ENCODE measurements around the gene MS4A12.
"Not testable (repeated sequence)": the region's sequence is repeated elsewhere in the genome, so short reads cannot be mapped to it uniquely, and the experiment has no call there.

The MS4A12 gene, protein sequence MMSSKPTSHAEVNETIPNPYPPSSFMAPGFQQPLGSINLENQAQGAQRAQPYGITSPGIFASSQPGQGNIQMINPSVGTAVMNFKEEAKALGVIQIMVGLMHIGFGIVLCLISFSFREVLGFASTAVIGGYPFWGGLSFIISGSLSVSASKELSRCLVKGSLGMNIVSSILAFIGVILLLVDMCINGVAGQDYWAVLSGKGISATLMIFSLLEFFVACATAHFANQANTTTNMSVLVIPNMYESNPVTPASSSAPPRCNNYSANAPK

DNA sequence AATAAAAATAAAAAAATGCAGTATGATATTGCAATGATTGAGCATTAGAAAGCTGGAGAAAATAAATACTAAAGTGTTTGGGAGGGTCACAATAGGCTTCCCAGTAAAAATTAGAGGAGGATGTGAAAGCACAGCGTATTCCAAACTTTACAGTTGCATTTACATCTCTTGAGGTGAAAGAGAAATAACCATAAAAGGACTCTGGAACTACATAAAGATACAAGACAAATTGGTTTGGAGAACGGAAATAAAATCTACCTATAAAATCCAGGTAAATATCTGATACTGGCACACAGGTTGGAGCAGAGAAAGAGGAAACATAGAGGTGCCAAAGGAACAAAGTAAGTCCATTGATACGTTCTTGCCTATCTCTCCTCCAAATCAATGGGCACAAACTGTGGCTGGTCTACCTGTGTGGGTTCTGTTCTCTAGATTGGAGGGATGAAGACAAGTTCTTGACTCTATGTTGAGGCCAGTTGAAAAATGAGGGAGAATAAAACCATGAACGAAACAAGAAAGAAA lies at the start of gene MS4A12:
Gene MS4A12 (plus strand): TSS at position 291 of the 522 bp plus-strand sequence. CDS start 4,541 bp downstream, outside the sequence.
- DNase-seq = no peak

DNA sequence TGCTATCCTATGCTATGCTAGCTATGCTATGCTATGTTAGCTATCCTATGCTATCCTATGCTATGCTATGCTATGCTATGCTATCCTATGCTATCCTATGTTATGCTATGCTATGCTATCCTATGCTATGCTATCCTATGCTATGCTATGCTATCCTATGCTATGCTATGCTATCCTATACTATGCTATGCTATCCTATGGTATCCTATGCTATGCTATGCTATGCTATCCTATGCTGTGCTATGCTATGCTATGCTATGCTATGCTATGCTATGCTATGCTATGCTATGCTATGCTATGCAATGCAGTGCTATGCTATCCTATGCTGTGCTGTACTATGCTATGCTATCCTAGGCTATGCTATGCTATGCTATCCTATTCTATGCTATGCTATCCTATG lies 45.5 kb upstream of the MS4A12 start:
- DNase-seq = no peak

DNA sequence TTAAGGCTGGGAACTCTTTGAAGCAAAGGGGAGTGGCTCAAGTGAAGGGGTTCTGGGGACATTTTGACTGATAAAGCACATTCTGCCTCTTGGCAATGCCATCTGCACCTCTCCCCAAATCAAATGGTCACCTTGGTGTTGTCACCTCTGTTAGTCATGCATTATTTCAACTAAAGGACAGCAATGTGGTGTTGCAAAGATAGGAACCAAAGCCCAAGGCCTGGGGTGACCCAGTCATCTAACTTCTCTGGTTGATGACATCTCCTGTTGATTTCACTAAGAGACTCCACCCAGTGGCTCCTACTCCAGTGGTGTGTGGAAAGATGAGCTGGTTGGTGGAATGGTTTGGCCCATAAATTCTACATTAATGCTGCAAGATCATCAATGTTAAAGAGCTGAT lies 44.7 kb upstream of the MS4A12 start:
- DNase-seq = no peak

DNA sequence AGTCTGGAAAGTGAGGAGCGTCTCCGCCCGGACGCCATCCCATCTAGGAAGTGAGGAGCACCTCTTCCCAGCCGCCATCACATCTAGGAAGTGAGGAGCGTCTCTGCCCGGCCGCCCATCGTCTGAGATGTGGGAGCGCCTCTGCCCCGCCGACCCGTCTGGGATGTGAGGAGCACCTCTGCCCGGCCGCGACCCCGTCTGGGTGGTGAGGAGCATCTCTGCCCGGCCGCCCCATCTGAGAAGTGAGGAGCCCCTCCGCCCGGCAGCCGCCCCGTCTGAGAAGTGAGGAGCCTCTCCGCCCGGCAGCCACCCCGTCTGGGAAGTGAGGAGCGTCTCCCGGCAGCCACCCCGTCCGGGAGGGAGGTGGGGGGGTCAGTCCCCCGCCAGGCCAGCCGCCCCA lies 41.4 kb upstream of the MS4A12 start:
- DNase-seq = not testable (repeated sequence)

DNA sequence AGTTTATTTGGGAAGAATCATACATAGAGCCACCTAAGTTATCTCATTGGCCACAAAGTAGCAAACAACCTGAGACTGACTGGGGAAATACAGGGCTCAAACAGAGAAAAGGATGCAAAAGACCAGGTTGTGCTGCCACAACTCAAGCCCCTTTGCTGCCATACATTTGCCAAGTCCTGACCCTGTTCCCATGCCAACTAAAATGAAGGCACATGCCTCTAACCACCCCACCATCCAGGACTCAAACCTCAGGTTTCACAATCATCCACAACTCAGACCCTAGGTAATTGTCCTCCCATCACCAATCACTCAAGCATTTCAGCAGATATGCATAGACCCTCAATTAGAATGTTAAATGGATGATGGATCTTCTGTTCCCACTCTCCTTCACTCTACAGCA lies 38.4 kb upstream of the MS4A12 start:
- DNase-seq = no peak

DNA sequence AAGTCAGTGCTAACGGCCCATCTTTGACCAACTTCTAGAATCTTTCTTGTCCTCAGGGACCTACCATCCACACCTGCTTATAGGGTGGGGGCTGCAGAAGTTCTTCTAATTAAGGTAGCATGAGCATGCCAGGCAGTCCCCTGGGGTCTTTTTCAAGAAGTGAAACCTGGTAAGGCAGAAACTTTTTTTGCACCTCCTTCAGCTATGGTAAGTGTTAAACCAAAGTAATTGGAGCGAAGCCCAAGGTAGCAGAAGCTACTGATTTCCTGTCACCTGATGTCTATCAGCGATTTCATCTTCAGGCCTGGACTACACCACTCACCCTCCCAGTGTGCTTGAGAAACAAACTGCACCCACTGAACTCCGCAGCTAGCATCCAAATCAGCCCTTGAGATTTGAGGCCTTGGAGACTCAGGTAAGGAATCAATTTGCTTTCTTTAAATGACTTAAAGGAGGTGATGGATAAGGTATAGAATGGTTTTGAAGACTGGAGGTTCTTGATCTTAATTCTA lies 37.0 kb upstream of the MS4A12 start, which contains the start of gene MS4A1:
Gene MS4A1 (plus strand): TSS at position 317 of the 512 bp plus-strand sequence. CDS start 6,528 bp downstream, outside the sequence.
- DNase-seq = no peak

DNA sequence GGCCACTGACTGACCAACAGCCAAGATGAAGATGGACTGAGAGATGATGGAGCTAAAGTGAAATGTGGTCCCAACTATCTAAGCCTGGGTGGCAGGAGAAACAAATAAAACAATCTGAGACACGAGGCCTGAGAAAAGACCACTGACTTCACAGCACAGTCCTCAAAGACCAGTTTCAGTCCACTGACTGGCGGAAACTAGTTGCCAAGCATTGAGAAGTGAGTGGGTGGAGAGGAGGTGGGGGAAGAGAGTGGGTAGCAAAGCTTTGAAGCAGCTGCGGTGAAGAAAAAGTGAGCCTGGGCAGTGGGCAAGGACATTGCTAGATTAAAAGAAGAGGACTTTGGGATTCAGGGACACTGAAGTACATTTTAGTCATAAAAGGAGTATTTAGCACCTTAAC lies 35.0 kb upstream of the MS4A12 start:
- no peak for DNase-seq

DNA sequence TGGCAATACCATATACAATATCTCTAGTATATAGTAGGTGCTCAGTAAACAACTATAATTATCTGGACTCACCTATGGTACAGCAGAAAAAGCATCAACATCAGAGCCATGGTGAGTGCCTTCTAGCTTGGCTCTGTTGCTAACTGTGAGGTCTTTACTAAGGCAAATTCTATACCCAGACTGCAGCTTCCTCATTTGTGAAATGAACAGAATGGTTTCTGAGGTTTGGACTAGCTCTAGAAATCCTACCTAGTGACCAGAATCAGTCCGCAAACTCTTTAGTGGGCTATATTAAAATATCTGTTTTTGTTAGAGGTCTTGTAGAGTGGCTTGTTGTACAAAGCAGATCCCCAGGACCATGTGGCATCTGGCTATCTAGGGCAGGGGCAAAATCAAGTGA lies 33.2 kb upstream of the MS4A12 start:
- peak; percentile 10 for DNase-seq

DNA sequence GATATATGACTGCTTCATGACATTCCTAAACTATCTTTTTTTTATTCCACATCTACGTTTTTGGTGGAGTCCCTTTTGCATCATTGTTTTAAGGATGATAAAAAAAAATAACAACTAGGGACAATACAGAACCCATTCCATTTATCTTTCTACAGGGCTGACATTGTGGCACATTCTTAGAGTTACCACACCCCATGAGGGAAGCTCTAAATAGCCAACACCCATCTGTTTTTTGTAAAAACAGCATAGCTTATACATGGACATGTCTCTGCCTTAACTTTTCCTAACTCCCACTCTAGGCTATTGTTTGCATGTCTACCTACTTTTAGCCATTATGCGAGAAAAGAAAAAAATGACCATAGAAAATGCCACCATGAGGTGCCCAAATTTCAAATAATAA lies 23.7 kb upstream of the MS4A12 start:
- DNase-seq = no peak

DNA sequence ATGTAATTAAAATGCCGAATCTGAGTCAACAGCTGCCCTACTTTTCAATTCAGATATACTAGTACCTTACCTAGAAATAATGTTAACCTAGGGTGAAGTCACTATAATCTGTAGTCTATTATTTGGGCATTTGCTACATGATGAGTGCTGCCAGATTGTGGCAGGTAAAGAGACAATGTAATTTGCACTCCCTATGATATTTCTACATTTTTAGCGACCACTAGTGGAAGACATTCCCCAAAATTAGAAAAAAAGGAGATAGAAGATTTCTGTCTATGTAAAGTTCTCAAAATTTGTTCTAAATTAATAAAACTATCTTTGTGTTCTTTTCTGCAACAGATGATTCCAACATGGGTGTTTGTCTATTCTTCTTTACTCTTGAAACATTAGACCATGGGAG lies 22.9 kb upstream of the MS4A12 start:
- DNase-seq = no peak

DNA sequence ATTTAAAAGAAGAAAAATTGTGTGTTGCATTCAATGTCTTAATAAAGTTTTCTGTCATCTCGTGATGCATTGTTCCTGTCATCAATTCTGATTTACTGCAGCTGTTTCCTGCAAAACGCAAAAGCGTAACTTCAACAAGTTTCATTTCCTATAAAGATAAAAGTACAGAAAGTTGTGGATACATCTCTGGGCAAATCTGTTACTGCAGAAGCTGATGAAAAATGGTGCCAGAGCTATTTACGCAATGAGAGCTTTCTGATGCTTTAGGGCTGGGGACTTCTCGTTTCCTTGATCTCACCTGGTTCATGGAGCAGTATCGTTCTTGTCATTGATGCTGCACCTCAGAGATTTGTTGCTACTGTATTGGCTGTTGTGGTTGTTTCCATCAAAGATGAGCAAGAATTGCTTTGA lies 15.5 kb upstream of the MS4A12 start:
- DNase-seq = peak; percentile 94

DNA sequence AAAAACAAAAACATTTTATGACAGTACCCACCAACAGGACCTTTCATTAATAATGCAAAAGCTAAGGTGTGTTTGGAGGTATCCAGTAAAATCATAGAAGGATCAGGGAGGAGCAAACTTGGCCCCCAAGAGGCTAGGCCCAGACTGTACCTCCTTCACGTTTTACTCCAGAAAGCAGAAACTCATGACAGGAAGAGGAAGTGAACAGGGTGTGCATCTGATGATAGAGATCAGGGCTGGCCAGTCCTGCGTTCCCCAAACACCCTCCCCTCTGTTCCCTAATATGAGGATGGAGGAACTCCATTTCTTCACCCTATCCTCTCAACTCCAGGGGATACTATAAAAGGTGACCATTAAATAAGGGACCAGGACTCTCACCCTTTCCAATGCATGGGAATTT lies 10.2 kb upstream of the MS4A12 start:
- peak; percentile 75 for DNase-seq

DNA sequence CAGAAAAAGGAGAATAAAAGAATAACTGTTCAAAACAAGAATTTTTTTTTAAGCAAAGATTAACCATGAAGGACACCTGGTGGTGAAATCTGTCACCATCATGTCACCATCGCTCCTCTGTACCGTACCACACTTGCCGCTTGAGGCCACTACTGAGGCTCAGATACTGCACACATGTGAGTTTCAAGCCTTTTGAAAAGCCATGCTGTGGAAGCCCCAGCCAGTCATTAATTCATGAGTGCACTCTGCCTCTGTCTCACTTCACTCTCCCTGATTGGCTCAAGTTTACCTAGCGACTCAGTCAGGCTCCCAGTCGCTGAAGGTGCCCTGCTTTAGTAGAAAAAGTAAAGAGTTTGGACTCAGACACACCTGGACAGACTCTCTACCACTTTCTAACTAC lies 6.6 kb upstream of the MS4A12 start:
- peak; percentile 33 for DNase-seq

DNA sequence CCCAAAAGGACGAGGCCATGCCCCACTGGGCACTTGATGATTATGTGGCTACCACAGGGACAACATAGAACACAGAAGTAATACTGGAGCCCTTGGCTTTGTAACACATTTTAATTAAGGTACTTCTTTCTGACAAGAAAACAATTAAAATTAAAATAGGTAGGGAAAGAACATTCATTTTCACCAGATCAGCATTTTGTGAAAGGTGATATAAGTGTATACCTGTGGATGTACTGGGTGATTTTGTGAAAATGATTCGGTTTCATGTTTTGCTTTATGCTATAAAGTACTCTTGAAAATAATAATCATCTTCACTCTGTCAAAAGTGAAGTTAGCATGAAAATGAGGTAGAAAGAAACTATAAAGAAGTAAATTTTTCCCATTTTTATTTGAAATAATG lies 876 bp downstream of the MS4A12 start:
- no peak for DNase-seq

DNA sequence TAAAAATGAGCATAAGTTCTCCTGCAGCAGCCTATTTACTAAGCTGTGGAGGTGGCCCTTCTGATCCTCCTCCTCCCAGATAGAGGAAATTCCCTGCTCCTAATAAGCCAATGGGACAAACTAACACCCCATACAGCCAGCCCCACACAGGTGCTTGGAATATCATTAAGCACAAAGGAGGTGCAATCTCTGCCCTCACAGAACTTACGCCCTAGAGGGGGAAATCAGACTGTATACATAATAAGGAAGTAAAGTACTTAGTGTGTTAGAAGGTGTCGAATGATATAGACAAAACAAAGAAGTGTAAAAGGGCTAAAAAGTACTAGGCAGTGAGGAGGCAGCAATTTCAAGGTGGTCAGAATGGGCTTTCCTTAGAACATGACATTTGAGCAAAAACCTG lies 5.8 kb downstream of the MS4A12 start:
- peak; percentile 46 for DNase-seq

DNA sequence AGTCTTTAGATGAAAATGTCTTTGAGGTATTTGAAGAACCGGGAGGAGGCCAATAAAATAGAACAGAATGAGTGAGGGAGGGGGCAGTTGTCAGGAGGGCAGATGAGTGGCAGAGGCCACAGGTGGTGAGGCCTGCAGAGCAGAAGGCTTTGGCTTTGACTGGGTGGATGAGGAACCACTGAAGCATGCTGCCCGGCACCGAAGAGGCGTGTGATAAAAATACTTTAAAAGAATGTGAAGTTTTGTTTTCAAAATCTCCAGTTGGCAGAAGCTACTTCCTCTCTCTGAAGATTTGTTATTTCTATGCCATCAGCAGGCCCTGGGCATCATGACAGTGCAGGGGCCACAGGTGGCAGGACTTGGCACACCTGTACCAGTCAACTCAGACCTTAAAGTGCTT lies 6.3 kb downstream of the MS4A12 start:
- DNase-seq = peak; percentile 63

DNA sequence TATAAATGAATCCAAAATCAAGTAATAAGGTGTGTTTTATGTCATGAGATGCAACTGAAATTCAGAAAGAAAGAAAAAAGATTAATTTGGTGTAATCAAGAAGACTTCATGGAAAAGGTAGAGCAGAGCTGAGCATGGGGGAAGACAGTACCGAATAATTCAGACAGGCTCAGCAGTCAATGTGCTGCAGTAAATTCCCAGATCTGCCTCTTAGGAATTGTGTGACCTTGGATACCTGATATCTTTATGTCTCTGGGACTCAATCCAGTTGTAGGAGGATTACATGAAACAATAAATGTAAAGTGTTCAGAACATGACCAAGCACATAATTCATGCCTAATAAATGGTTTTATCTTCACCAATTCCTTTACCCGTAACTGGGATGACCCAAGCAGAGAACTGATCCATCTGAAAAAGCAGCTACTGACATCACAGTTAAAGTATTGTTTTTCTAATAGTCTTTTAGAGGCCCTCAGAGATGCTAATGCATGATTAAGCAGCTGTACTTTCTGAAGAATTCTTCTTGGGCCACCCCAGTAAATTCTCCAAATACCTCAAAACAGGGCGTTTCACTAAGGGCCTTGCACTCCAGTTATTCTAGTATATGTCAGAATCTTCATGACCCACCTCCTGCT lies 7.8 kb downstream of the MS4A12 start:
- DNase-seq = no peak

DNA sequence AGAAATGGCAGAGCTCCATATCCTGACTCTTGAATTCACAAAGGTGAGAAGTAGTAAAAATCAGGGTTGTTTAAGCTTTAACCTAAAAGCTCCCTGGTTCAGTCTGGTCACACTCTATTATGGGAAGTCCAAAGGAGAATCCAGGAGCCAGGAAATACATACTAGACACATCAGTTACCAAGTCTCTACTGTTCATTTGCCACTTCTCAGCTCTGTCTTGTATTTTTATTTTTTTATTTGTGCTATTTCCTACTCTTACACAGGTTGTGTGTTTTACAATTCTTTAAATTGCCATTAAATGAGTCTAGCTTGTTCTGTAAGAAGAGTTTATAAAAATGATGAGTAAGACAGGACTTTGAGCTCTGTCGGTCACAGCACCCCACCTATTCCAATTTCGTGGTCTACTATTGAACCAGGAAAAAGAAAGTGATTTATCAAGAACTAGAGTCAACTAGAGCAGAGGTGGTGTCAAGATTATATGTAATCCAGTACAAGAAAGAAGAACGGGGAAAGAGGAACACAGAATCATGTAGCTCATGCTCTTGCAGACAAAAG lies 9.7 kb downstream of the MS4A12 start:
- DNase-seq = no peak

DNA sequence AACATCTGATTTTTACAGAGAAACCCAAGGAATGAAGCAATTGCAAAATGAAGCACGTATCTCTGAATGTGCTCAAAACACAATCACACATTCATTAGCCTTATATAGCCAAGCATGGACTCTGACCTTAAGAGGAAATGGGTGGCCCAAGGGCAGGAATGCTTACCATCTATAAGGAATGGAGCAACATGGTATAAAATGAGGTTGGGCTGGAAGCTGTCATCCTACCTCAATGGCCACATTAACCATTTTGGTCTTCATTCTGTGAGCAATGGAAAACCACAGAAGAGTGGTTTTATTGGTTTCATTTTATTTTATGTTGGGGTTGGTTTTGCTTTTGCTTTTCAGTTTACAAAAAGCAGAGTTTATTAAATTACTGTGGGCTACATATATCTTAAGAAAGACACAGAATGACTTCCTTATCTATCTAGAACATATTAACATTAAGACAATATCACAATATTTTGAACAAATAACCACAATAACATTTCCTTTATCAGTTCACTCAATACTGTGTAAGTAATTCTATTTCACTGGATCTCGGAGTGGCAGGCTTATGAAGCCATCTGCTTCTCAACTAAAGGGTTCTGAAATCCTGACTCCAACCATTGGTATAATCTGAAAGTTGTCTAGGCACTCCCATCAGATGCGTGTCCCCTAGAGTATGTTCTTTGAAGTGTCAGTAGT lies 11.8 kb downstream of the MS4A12 start:
- peak; percentile 73 for DNase-seq

DNA sequence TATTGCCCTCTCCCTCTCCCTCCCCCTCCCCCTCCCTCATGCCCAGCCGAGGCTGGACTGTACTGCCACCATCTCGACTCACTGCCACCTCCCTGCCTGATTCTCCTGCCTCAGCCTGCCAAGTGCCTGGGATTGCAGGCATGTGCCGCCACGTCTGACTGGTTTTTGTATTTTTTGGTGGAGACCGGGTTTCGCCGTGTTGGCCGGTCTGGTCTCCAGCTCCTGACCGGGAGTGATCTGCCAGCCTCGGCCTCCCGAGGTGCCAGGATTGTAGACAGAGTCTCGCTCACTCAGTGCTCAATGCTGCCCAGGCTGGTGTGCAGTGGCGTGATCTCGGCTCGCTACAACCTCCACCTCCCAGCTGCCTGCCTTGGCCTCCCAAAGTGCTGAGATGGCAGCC lies 17.0 kb downstream of the MS4A12 start:
- DNase-seq = not testable (repeated sequence)

DNA sequence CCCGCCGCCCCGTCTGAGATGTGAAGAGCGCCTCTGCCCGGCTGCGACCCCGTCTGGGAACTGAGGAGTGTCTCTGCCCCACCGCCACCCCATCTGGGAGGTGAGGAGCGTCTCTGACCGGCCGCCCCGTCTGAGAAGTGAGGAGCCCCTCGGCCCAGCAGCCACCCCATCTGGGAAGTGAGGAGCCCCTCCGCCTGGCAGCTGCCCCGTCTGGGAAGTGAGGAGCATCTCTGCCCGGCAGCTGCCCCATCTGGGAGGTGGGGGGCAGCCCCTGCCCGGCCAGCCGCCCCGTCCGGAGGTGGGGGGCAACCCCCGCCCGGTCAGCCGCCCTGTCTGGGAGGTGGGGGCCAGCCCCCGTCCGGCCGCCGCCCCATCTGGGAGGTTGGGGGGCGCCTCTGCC lies 17.6 kb downstream of the MS4A12 start:
- not testable (repeated sequence) for DNase-seq

DNA sequence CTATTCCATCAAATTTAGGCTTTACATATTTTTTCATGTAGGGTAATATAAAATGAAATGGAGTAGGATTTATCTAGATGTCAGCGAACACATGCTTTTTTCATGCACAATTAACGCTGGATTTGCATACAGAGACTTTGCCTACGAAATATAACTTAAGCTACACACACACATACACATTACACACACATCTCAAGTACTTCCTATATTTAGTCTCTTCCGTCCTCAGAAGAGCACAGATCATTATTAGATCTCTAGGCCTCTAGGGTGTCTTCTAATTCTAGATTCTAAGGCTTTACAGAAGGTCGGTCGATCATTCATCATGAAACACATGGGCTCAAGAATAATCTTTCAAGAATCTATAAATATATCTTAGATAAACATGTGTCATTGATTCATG lies 18.8 kb downstream of the MS4A12 start:
- DNase-seq = peak; percentile 3

DNA sequence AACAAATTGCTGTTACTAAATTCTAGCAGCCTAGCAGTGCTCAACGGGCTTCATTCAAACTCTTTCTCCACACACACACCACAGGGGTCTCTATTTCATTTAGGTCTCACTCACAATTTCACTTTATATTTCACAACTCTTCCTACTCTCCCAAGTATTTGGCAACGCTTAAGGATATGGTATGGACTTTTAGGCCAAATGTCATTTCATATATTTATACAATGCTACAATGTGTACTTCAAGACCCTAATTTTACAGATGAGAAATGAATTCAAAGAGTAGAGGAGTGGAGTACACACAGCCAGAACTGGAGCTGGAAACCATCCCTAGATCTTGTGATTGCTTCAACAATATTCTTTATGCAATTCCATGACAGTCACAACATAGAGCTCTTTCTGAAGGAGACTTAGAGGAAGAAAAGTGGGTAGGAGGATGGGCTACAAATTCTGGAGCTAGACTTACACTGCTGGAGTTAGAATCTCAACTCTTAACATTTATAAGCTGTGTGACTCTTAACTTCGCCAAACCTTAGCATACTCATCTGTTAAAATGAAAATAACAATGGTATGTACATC lies 20.2 kb downstream of the MS4A12 start:
- DNase-seq = no peak

All from MV-4-11 (cell line).